Stomach (tissue), 9 donors: ENCODE data around the gene PTCD3. TPM values are rescaled to one million over a fixed set of nuclear protein-coding genes. Genes with fewer than 3 reads are reported as not detected.

Experiments
- DNase-seq, 2 donors: peaks; one replicate each; pipeline versions ENCODE4 v3.0.0 to v3.0.0-alpha.2; 2013 to 2019
- H3K27ac ChIP-seq, 5 donors: fragments of 200-600 bp in 4 of 5; sonication (generic) in 4 of 5; one replicate each; pipeline ENCODE4 v1.5.1; 2013 to 2019; ENCODE audit warnings: mild to moderate bottlenecking in 1 of 5, moderate library complexity in 1 of 5
- H3K27me3 ChIP-seq, 3 donors: fragments of 200-600 bp; sonication (generic); one replicate each; pipeline ENCODE4 v1.5.1; 2017 to 2019; ENCODE audit warnings: mixed run types in 1 of 3
- H3K36me3 ChIP-seq, 4 donors: fragments of 200-600 bp; sonication (generic); 1 replicate in 3 of 4; 2 replicates in 1 of 4; pipeline ENCODE4 v1.5.1; 2016 to 2019
- H3K4me1 ChIP-seq, 4 donors: fragments of 200-600 bp; sonication (generic); one replicate each; pipeline ENCODE4 v1.5.1; 2016 to 2019
- H3K4me3 ChIP-seq, 4 donors: fragments of 200-600 bp; sonication (generic) in 3 of 4; one replicate each; pipeline ENCODE4 v1.5.1; 2016 to 2019; ENCODE audit warnings: mild to moderate bottlenecking in 1 of 4
- H3K9me3 ChIP-seq, 4 donors: fragments of 200-600 bp; sonication (generic); one replicate each; pipeline ENCODE4 v1.5.1; 2016 to 2019
- EP300 ChIP-seq: sonication (generic); formaldehyde crosslinking; IDR thresholded peaks from one replicate; pipeline ENCODE4 v1.6.1; 2017; ENCODE audit warnings: antibody characterized with exemption
- POLR2A ChIP-seq, 4 donors: fragments of 450-650 bp; IDR thresholded peaks; one replicate each; pipeline ENCODE4 v1.6.1; 2016; ENCODE audit warnings: antibody characterized with exemption in 4 of 4, control low read depth in 2 of 4, mild to moderate bottlenecking in 1 of 4, moderate library complexity in 1 of 4
- POLR2AphosphoS5 ChIP-seq, 3 donors: sonication (generic); formaldehyde crosslinking; IDR thresholded peaks; one replicate each; pipeline ENCODE4 v1.6.1; 2016; ENCODE audit warnings: antibody characterized with exemption in 3 of 3
- WGBS, 5 donors: extraction: QIAGEN DNeasy Blood & Tissue Kit in 3 of 5; methylation state at CpG; one replicate each; pipeline versions ENCODE4 v1.1.5 to v1.1.7; 2013 to 2018; 5-methylcytosine and 5-hydroxymethylcytosine counted together
- intact Hi-C: fragments of 100-400 bp; cut with DNase I; formaldehyde crosslinking; loops from one replicate; pipeline ENCODE4 v1.15.1; 2023; ENCODE audit warnings: low total_unique reads
- polyA plus RNA-seq, 3 donors: library from polyadenylated mRNA; stranded (reverse); fragments of 200-250 nt; gene quantifications; one replicate each; pipeline ENCODE4 v1.2.3, GENCODE V29; 2013
- total RNA-seq, 5 donors: library from RNA; depleted of rRNA; stranded (reverse); fragments of >200 nt; gene quantifications; one replicate each; pipeline versions ENCODE4 v1.1.0 to v1.2.3, GENCODE V29; 2014 to 2016
- TF ChIP-seq, protein P1 (sequence below), 7 experiments: fragments of 450-650 bp in 4 of 7; fragments of 200-600 bp in 3 of 7; sonication (generic) in 3 of 7; IDR thresholded peaks; one replicate each; pipeline ENCODE4 v1.5.1; 2016 to 2019; ENCODE audit warnings: antibody characterized with exemption in 7 of 7, control low read depth in 2 of 7, mild to moderate bottlenecking in 1 of 7
- donor health status: healthy with polysubstance abuse.
- donor health status: Bipolar disorder and iron deficiency.
- donor health status: healthy.

PTCD3 gene
- total and polyA plus RNA-seq, 8 donors: 9.1 to 158 (median 25.2) TPM

DNA sequence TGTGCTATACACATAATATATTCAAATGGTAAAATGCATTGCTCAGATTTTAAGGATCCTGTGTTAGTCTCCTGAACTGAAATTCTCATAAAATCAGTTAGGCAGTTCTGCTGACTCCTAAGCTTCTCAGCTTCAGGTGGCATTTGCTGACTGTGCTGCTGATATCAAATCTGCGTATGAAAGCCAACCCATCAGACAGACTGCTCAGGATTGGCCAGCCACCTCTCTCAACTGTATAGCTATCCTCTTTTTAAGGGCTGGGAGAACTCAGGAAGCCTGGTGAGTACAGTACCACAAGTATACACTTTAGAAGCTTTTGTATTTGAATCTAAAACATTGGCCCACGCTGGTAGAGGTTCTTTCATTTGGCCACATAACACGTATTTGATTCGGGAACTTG is 28.7 kb downstream of the PTCD3 start:
- TF ChIP-seq, protein P1, sequence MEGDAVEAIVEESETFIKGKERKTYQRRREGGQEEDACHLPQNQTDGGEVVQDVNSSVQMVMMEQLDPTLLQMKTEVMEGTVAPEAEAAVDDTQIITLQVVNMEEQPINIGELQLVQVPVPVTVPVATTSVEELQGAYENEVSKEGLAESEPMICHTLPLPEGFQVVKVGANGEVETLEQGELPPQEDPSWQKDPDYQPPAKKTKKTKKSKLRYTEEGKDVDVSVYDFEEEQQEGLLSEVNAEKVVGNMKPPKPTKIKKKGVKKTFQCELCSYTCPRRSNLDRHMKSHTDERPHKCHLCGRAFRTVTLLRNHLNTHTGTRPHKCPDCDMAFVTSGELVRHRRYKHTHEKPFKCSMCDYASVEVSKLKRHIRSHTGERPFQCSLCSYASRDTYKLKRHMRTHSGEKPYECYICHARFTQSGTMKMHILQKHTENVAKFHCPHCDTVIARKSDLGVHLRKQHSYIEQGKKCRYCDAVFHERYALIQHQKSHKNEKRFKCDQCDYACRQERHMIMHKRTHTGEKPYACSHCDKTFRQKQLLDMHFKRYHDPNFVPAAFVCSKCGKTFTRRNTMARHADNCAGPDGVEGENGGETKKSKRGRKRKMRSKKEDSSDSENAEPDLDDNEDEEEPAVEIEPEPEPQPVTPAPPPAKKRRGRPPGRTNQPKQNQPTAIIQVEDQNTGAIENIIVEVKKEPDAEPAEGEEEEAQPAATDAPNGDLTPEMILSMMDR (IDR thresholded peaks at IDR 0.05): no peak
- TF ChIP-seq EP300 (no peak), POLR2A (IDR thresholded peaks at IDR 0.05) (no peak), POLR2AphosphoS5 (IDR thresholded peaks at IDR 0.05) (no peak)
- WGBS, 5 donors: 90 to 96% (median 94%) methylated on average over 4 of the region's 4 CpGs
- no peak for DNase-seq
- H3K4me1 ChIP-seq: no peaks in the 10 kb centered on the region
- intact Hi-C loops: no loop called here
- peaks cover 70 to 100% (median 100%) of the 10 kb centered on the region in 4 donors for H3K36me3 ChIP-seq
- H3K9me3 ChIP-seq: no peaks in the 10 kb centered on the region
- H3K4me3 ChIP-seq: no peak overlapping the region
- no peak overlapping the region for H3K27ac ChIP-seq
- H3K27me3 ChIP-seq: no peaks in the 10 kb centered on the region

DNA sequence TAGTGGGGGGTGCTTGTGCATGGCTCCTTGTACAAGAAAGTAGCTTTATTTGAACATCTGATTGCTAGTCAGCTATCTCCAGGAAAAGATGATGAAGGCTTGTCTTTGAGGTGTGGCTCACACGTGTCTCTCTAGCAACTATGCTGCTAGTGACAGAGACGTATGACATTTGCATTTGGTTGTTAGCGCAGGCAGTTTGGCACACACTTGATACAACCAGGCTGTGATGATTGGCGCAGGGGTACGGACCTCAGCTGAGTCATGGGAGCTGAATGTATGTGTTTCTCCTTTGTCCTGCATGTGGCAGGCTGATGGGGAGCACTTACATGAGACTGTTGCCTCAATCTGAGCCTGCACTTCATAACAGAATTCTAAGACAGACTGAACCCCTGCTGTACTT is 29.6 kb downstream of the PTCD3 start:
- no peaks in the 10 kb centered on the region for H3K27me3 ChIP-seq
- no peaks in the 10 kb centered on the region for H3K4me1 ChIP-seq
- DNase-seq: no peak
- H3K27ac ChIP-seq: no peak overlapping the region
- H3K36me3 ChIP-seq: peaks cover 61 to 100% (median 100%) of the 10 kb centered on the region in 4 donors
- 71 to 83% (median 76%) methylated on average over 5 of the region's 5 CpGs for WGBS, 5 donors
- H3K4me3 ChIP-seq: no peak overlapping the region
- intact Hi-C loops: no loop called here
- TF ChIP-seq, protein P1 (IDR thresholded peaks at IDR 0.05): no peak
- TF ChIP-seq POLR2AphosphoS5 (IDR thresholded peaks at IDR 0.05) (no peak), EP300 (no peak), POLR2A (IDR thresholded peaks at IDR 0.05) (no peak)
- H3K9me3 ChIP-seq: no peaks in the 10 kb centered on the region

DNA sequence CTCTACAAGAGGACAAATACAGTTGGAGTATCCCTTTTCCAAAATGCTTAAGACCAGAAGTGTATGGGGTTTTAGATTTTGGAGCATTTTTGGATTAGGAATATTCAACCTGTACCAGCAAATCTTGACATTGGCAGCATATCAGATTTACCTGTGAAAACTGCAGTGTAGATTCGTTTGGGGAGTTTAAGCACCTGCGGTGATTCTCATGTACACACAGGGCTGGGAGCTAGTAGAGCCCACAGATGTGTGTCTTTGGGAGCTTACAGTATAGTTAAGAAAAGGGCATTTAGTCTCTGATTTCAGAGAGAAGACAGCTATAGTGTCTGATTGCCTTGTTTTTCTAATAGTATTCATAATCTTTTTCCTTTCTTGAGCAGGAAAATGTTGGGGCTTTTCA is 30.1 kb downstream of the PTCD3 start:
- intact Hi-C loops: no loop called here
- Histone ChIP-seq H3K36me3 (peaks cover 60 to 100% (median 100%) of the 10 kb centered on the region in 4 donors), H3K9me3 (no peaks in the 10 kb centered on the region), H3K27ac (no peak overlapping the region), H3K27me3 (no peaks in the 10 kb centered on the region), H3K4me3 (no peak overlapping the region), H3K4me1 (no peaks in the 10 kb centered on the region)
- no peak for TF ChIP-seq POLR2AphosphoS5 (IDR thresholded peaks at IDR 0.05)
- TF ChIP-seq, protein P1 (IDR thresholded peaks at IDR 0.05): no peak
- WGBS, 5 donors: 76 to 88% (median 80%) methylated on average over 2 of the region's 2 CpGs
- no peak for DNase-seq

DNA sequence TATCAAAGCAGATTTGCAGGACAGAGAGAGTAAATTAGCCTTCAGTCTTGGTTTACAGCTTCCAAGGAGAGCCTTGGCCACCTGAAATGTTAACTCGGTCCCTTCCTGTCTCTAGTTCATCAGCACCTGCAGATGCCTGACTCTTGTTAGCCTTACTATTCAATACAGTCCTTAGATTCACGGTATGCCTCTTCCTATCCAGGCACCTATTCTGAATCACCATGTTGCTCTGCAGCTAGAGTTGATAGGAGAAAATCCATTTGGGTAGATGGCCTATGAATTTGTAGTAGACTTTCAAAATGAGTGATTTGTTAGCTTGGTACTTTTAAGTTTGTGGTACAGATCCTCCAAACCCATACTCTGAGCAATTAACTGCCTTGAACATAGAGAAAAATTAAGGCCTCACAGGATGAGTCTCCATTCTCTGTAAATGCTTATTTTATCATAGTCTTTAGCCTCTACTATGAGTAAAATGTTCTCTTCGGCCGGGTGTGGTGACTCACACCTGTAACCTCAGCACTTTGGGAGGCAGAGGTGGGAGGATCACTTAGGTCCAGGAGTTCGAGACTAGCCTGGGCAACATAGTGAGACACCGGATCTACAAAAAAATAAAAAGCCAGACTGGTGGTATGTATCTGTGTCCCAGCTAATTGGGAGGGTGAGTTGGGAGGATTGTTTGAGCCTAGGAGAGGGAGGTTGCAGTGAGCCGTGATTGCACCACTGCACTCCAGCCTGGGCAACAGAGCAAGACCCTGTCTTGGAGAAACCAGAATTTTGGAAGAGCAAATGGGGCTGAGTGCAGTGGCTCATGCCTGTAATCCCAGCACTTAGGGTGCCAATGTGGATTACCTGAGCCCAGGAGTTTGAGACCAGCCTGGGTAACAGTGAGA is 32.9 kb downstream of the PTCD3 start:
- intact Hi-C loops: no loop called here
- H3K36me3 ChIP-seq: peaks cover 64 to 100% (median 100%) of the 10 kb centered on the region in 4 donors
- no peaks in the 10 kb centered on the region for H3K27me3 ChIP-seq
- no peaks in the 10 kb centered on the region for H3K4me1 ChIP-seq
- no peak overlapping the region for H3K27ac ChIP-seq
- no peak for TF ChIP-seq EP300
- DNase-seq: no peak
- no peak overlapping the region for H3K4me3 ChIP-seq
- 95 to 98% (median 96%) methylated on average over 7 of the region's 7 CpGs for WGBS, 5 donors
- no peaks in the 10 kb centered on the region for H3K9me3 ChIP-seq

DNA sequence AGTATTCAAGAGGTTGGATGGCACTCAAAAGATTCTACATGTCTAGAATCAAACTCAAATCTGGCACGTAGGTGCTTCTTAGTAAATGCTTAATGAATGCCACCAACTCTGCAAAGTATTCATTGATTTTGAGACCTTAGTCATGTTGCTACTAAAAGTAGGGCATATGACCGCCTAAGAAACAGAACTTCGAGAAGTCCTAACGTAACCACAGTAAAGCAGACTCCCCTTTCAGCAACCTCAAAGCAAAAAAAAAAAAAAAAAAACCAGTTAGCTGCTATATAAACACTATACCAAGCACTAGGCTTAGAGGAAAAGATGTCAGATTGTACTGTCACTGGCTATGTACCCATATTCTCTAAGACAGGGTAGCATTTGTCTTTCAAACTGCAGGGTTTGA is 33.9 kb downstream of the PTCD3 start:
- intact Hi-C loops: no loop called here
- H3K27me3 ChIP-seq: no peaks in the 10 kb centered on the region
- H3K27ac ChIP-seq: no peak overlapping the region
- H3K36me3 ChIP-seq: peaks cover 64 to 100% (median 100%) of the 10 kb centered on the region in 4 donors
- 86 to 92% (median 89%) methylated on average over 4 of the region's 4 CpGs for WGBS, 5 donors
- H3K4me3 ChIP-seq: no peak overlapping the region
- no peak for DNase-seq
- no peaks in the 10 kb centered on the region for H3K4me1 ChIP-seq
- no peaks in the 10 kb centered on the region for H3K9me3 ChIP-seq
- TF ChIP-seq POLR2AphosphoS5 (IDR thresholded peaks at IDR 0.05) (no peak), POLR2A (IDR thresholded peaks at IDR 0.05) (no peak), EP300 (no peak)
- TF ChIP-seq, protein P1 (IDR thresholded peaks at IDR 0.05): no peak
